ENCODE measurements around the gene CEBPA. TPM values are rescaled to one million over a fixed set of nuclear protein-coding genes. Genes with fewer than 3 reads are reported as not detected.

The CEBPA gene
- total and polyA plus RNA-seq, 4 donors: 32.9 to 112 (median 82.7) TPM

DNA sequence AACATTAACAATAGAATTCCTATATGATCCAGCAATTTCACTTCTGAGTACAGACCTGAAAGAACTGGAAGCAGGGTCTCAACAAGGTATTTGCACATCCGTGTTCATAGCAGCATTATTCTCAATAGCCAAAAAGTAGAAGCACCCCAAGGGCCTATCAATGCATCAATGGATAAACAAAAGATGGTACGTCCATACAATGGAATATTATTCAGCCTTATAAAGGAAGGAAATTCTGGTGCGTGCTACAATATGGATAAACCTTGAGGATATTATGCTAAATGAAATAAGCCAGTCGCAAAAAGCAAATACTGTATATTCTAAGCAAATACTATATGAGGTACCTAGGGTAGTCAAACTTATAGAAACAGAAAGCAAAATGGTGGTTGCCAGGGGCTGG, 30.8 kb upstream of the CEBPA start:
- Histone ChIP-seq H3K9me3 (ENCODE audit: control insufficient read depth in 4 of 4, low read length in 3 of 4) (no peaks in the 10 kb centered on the region), H3K36me3 (ENCODE audit: control insufficient read depth in 4 of 4, insufficient read depth in 3 of 4, low read depth in 1 of 4, low read length in 3 of 4) (no peaks in the 10 kb centered on the region), H3K4me1 (ENCODE audit: control insufficient read depth in 4 of 4, insufficient read depth in 4 of 4, low read length in 3 of 4) (peaks cover 2 to 31% (median 17%) of the 10 kb centered on the region in 4 donors), H3K4me3 (ENCODE audit: low read depth in 1 of 3, low read length in 3 of 3) (no peak overlapping the region), H3K27ac (ENCODE audit: low read depth in 1 of 2, low read length in 2 of 2) (no peak overlapping the region), H3K27me3 (ENCODE audit: control insufficient read depth in 4 of 4, insufficient read depth in 4 of 4, low read length in 3 of 4) (no peaks in the 10 kb centered on the region), H3K9ac (ENCODE audit: low read depth in 1 of 2, low read length in 2 of 2) (no peak overlapping the region)
- TF ChIP-seq FOXA1 (IDR thresholded peaks at IDR 0.05) (no peak), HNF4G (IDR thresholded peaks at IDR 0.05) (no peak), JUND (IDR thresholded peaks at IDR 0.05) (no peak), HNF4A (conservative IDR thresholded peaks at IDR 0.05) (no peak), EGR1 (IDR thresholded peaks at IDR 0.05; ENCODE audit: low read depth in 2 of 2) (no peak), YY1 (IDR thresholded peaks at IDR 0.05) (no peak), CTCF (IDR thresholded peaks at IDR 0.05; ENCODE audit: low read depth, low read length, missing input control) (no peak), GABPA (IDR thresholded peaks at IDR 0.05 in 1 of 2, conservative IDR thresholded peaks at IDR 0.05 in 1 of 2) (no peak), NR2F2 (IDR thresholded peaks at IDR 0.05) (no peak)
- TF ChIP-seq, protein P1, sequence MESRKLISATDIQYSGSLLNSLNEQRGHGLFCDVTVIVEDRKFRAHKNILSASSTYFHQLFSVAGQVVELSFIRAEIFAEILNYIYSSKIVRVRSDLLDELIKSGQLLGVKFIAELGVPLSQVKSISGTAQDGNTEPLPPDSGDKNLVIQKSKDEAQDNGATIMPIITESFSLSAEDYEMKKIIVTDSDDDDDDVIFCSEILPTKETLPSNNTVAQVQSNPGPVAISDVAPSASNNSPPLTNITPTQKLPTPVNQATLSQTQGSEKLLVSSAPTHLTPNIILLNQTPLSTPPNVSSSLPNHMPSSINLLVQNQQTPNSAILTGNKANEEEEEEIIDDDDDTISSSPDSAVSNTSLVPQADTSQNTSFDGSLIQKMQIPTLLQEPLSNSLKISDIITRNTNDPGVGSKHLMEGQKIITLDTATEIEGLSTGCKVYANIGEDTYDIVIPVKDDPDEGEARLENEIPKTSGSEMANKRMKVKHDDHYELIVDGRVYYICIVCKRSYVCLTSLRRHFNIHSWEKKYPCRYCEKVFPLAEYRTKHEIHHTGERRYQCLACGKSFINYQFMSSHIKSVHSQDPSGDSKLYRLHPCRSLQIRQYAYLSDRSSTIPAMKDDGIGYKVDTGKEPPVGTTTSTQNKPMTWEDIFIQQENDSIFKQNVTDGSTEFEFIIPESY (IDR thresholded peaks at IDR 0.05): no peak
- TF ChIP-seq, protein P2, sequence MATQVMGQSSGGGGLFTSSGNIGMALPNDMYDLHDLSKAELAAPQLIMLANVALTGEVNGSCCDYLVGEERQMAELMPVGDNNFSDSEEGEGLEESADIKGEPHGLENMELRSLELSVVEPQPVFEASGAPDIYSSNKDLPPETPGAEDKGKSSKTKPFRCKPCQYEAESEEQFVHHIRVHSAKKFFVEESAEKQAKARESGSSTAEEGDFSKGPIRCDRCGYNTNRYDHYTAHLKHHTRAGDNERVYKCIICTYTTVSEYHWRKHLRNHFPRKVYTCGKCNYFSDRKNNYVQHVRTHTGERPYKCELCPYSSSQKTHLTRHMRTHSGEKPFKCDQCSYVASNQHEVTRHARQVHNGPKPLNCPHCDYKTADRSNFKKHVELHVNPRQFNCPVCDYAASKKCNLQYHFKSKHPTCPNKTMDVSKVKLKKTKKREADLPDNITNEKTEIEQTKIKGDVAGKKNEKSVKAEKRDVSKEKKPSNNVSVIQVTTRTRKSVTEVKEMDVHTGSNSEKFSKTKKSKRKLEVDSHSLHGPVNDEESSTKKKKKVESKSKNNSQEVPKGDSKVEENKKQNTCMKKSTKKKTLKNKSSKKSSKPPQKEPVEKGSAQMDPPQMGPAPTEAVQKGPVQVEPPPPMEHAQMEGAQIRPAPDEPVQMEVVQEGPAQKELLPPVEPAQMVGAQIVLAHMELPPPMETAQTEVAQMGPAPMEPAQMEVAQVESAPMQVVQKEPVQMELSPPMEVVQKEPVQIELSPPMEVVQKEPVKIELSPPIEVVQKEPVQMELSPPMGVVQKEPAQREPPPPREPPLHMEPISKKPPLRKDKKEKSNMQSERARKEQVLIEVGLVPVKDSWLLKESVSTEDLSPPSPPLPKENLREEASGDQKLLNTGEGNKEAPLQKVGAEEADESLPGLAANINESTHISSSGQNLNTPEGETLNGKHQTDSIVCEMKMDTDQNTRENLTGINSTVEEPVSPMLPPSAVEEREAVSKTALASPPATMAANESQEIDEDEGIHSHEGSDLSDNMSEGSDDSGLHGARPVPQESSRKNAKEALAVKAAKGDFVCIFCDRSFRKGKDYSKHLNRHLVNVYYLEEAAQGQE (IDR thresholded peaks at IDR 0.05): no peak
- TF ChIP-seq, protein P3, sequence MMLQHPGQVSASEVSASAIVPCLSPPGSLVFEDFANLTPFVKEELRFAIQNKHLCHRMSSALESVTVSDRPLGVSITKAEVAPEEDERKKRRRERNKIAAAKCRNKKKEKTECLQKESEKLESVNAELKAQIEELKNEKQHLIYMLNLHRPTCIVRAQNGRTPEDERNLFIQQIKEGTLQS (IDR thresholded peaks at IDR 0.05): no peak
- 97% methylated on average over 4 of the region's 4 CpGs for WGBS
- DNase-seq (ENCODE audit: low spot score): no peak

DNA sequence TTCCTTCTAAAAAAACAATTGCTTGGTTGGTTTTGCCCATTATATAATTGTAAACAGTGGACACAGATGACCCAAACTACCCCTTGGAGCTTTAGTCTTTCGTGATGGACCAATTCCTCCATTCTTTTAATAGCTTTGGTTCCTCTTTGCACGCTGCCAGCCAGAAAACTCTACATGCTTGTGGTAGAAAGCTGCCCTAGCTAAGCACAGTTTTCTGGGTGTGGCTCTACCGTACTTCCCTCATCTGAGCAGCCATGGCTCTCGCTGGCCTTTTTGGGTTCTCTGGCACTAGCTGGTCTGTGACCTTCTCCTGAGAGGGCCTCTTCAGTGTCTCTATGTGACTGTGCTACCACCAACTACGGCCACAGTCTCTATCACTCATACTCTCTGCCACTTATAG, 29.9 kb upstream of the CEBPA start:
- Histone ChIP-seq H3K4me1 (ENCODE audit: control insufficient read depth in 4 of 4, insufficient read depth in 4 of 4, low read length in 3 of 4) (peaks cover 2 to 31% (median 17%) of the 10 kb centered on the region in 4 donors), H3K27ac (ENCODE audit: low read depth in 1 of 2, low read length in 2 of 2) (no peak overlapping the region), H3K9ac (ENCODE audit: low read depth in 1 of 2, low read length in 2 of 2) (no peak overlapping the region), H3K9me3 (ENCODE audit: control insufficient read depth in 4 of 4, low read length in 3 of 4) (no peaks in the 10 kb centered on the region), H3K36me3 (ENCODE audit: control insufficient read depth in 4 of 4, insufficient read depth in 3 of 4, low read depth in 1 of 4, low read length in 3 of 4) (no peaks in the 10 kb centered on the region), H3K4me3 (ENCODE audit: low read depth in 1 of 3, low read length in 3 of 3) (no peak overlapping the region), H3K27me3 (ENCODE audit: control insufficient read depth in 4 of 4, insufficient read depth in 4 of 4, low read length in 3 of 4) (no peaks in the 10 kb centered on the region)
- 84% methylated on average over 5 of the region's 5 CpGs for WGBS
- DNase-seq (ENCODE audit: low spot score): no peak
- no peak for TF ChIP-seq RXRA (IDR thresholded peaks at IDR 0.05)
- TF ChIP-seq, protein P2 (IDR thresholded peaks at IDR 0.05): no peak
- no peak for TF ChIP-seq HNF4A (conservative IDR thresholded peaks at IDR 0.05)
- no peak for TF ChIP-seq YY1 (IDR thresholded peaks at IDR 0.05)
- TF ChIP-seq, protein P1 (IDR thresholded peaks at IDR 0.05): no peak
- TF ChIP-seq GABPA (IDR thresholded peaks at IDR 0.05 in 1 of 2, conservative IDR thresholded peaks at IDR 0.05 in 1 of 2): no peak
- TF ChIP-seq EGR1 (IDR thresholded peaks at IDR 0.05; ENCODE audit: low read depth in 2 of 2): no peak
- no peak for TF ChIP-seq FOXA1 (IDR thresholded peaks at IDR 0.05)

All from liver (tissue), 9 donors.